ENCODE data around the gene SHC3. TPM values are rescaled to one million over a fixed set of nuclear protein-coding genes. Genes with fewer than 3 reads are reported as not detected.

SHC3 gene
- total RNA-seq, 1 donor from 2014 or later, result 0.20 TPM

DNA sequence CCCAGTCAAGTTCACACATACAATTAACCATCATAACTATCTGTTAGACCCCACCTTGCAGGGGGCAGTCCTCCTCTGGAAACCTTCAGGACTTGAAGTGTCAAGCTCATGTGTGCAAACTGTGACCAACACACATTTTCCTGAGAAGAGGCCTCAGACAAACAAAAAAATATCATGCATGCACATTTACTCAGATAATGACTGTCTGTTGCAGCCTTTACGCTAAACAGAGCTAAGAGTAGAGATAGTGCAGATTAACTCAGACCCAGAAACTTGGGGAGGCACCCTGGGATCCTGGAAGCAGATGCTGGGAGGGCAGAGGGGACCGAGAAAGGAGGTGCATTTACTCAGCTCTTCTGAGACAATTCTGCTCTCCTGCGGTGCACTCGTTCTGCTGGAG lies 191.0 kb downstream of the SHC3 start:
- DNase-seq (ENCODE audit: low read depth in 2 of 2), result no peak

DNA sequence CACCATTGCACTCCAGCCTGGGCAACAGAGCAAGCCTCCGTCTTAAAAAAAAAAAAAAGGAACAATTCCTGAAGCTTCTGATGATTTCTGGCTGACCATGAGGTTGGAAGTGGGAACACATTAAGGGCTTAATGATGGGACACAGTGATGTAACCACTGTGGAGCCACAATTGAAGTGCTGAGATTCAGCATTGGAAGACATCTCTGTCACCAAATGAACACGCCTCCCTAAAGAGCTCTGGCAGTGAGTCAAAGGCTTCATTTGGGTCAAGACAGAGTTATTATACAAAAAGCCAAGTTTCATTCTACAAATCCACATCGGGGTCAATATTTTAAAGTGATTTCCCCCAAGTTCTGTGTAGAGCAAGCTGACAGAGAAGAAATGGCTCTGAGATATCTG lies 191.8 kb downstream of the SHC3 start:
- no peak for DNase-seq (ENCODE audit: low read depth in 2 of 2)

DNA sequence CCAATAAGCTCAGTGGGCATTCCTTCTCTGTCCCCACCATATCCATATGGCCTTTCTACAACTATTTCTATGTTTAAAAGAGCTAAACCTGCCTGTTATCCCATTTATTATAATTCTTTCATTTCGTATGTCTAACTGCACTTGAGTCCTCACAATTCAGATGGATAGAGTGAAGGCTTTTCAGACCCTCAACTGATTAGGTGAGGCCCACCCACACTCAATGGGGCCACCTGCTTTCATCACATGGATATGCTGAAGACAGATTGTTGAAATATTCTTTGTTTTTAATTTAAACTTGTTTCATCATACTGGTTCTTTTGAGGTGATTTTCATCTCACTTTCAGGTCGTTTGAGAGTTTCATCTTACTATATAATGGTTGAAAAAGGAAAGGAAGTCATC lies 193.0 kb downstream of the SHC3 start:
- DNase-seq (ENCODE audit: low read depth in 2 of 2), result no peak

DNA sequence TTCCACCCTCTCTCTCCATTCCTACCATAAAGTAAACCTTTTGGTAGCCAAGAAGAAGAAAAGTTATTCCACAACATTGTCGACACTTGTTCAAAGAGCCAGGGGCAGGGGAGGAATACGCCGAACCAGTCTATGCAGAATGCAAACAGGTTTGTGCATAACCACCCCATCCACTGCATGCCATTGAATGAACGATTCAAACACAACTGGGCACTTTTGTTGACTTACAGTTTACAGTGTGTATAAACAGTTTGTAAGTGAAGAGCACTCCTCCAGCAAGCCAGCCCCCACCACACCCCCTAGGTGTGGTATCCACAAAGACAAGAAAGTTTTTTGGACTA lies 194.1 kb downstream of the SHC3 start:
- DNase-seq (ENCODE audit: low read depth in 2 of 2), result no peak

DNA sequence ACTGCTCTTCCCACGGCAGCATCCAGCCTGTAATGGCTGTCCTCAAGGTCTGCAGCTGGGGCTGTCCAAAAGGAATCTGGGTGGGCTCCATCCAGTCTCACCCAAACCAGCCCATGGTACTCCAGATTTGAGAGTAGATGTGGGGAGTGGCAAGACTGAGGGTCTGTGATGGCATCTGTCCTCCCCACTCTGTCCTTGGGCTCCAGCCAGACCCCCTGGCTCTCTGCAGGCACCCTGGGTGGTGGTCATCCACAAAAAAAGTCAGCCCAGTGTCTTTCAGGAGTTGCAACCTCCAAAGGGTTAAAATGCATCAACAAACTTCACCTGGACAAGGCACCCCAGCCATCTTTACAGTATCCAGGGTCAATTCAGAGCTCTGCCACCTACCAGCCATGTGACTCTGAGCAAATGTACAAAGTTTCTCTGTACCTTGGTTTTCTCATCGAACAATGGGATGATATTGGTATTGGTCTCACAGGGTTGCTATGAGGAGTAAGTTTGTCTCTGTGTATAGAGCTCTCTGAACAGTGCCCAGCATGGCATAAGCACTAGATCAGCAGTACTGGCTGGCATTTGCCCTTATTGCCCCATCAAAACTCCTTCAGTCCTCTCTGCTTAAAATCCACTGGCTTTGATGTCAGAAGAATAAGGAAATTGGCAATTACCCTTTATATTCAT lies 194.6 kb downstream of the SHC3 start:
- no peak for DNase-seq (ENCODE audit: low read depth in 2 of 2)

DNA sequence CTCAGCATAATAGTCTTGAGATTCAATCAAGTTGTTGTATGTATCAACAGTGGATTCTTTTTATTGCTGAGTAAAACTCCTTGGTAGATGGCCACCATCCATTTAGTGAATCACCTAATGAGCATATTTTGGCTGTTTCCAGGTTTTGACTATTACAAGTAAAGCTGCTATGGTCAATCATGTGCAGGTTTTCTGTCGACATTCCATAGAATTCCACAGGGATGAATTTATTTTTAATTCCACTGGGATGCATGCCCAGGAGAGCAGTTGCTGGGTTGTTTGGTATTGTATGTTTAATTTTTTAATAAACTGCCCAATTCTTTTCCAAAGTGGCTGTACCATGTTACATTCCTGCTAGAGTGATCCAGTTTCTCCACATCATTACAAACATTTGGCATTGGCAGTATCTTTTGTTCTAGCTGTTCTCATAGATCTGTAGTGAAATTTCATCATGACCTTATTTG lies 197.8 kb downstream of the SHC3 start:
- DNase-seq (ENCODE audit: low read depth in 2 of 2), result no peak

DNA sequence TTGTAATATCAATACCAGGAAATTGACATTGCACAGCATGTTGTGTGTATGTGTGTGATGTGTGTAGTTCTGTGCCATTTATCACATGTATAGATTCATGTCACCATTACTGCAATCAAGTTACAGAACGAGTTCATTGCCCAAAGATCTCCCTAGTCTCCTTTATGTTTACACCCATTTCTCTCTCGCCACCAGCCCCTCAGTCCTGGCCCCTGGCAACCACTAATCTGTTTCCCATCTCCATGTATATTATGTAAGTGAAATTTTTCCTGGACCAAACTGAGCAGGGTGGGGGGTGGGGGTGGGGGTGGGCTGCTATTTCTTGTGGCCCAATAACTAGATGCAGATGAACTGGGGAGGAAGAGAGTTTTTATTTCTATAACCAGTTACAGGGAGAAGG lies 198.8 kb downstream of the SHC3 start:
- no peak for DNase-seq (ENCODE audit: low read depth in 2 of 2)

DNA sequence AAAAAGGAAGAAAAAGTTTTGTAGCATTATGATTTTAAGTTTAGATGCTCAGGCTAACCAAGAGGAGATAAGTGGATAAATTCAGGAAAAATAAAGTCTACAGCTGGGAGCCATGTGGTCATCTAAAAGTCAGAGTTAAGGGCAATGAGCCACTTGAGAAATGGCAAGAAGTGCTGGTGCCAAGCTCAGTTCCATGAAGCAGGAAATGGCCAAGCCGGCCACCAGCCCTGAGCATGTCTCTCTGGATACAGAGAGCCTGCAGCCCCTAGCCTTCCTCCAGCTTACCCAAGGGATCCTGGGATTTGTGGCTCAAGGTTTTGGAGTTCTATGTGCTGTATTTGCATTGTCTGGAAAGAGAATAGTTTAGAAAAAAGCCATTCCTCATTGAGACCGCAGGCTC lies 199.6 kb downstream of the SHC3 start:
- DNase-seq (ENCODE audit: low read depth in 2 of 2), result no peak

DNA sequence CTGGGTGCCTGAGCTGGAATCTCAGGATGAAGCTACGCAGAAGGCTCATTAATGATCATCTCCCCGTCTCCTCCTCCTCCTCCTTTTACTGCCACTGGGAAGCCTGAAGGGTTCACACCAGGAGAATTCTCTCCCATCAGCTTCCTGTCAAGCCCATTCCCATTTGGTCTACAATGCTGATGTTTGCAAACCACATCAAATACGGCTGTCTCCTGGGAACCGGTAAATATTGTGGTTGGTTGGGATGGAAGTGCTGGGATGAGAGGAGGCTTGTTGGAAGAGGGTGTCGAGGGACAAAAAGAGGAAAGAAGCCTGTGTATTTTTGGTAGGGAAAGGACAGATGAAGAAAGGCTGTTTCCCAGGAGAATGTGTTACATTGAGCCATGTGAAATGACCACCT lies 200.6 kb downstream of the SHC3 start:
- DNase-seq (ENCODE audit: low read depth in 2 of 2), result no peak

DNA sequence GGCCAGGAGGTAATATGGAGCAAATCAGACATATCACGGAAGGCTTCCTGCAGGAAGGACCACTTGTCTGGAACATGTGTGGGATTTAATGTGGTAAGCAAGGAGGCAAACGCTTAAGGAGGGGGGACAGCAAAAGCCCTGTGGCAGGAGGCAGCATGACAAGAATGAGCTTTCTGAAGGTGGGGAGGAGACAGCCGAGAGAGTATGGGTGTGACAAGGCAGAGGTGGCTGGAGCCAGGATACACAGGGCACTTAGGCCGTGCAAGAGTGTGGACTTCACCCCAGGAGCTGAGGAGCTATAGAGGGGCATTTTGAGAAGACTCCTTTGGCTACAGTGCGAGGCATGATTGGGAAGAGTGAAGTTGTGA lies 201.7 kb downstream of the SHC3 start:
- DNase-seq (ENCODE audit: low read depth in 2 of 2), result no peak

DNA sequence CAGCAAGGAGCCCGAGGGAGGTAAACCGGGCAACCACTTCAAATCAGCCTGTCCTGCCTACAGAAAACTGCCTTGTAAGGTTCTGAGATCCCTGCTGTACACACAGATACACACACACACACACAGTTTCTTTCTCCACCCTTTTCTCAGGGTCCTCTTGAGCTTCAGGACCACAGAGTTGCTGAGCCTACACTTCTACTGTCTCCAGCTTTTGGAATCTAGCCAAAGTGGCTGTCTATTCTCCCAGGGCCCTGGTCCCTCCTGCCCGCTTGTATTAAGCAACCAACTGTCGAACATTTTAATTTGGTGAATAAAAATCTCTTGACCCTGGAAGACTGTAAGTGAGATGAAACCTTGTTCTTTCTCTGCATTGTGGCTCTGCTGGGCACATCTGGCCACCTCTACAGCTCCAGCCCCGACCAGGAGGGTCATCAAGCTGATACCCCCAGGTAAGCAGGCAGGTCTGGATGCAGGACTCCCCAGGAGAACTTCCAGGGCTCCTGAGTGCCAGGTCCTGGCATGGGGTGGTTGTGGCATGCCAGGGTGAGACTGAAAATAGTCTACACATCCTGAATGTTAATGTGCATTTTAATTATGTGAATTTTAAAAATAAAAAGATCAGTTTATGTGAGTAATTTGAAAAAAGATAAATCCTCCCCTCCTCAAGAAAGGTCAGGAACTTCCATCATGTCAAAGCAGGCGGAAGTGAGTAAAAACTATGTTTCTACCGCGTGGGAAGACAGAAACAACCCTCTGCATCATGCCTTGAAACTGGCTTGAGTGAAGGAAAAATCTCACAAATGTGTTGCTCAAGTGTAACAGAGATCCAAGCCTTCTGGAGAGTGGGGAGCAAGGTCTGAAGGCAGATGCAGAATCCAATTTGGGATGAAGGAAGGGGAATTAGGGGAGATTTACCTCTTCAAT lies 202.4 kb downstream of the SHC3 start:
- DNase-seq (ENCODE audit: low read depth in 2 of 2), result no peak

DNA sequence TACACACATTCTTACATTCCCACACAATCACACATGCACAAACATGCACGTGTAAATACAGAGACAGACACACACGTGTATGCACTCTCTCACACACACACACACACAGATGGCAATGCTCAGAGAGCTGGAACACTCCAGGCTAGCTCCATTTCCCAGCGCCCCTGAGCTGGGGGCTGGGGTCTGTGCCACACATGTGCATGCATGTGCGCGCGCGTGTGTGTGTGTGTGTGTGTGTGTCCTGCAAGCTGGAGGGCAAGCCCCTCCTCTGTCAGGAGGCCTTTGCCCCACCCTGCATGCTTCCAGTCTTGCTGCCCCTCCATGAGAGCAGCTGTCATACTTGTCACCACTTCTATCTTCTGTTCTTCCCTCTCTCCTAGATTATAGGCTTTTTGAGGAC lies 204.0 kb downstream of the SHC3 start:
- DNase-seq (ENCODE audit: low read depth in 2 of 2), result no peak

DNA sequence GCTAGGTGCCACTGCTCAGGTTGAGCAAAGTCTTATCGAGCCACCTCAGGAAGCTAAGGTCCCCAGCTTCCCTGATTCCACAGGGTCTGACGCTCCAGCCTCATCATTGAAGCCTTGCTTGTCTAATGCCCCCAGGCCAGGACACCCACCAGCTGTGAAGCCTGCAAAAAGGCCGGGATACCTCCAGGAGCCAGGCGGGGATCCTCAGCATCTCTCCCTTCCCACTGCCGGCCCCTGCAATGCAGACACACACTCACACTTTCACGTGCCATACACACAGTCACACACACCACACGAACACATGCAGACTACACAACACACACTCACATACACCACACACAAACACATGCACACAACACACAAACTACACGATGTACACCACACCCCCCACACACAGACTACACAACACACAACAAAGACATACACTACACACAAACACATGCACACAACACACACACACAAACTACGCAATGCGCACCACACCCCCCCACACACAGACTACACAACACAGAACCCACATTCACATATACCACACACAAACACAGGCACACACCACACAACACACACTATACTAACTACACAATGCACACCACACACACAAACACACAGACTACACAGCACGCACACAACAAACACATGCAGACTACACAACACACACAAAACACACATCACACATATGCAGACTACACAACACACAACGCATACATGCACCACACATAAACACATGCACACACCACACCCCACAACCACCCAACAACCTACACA lies 205.2 kb downstream of the SHC3 start:
- no peak for DNase-seq (ENCODE audit: low read depth in 2 of 2)

DNA sequence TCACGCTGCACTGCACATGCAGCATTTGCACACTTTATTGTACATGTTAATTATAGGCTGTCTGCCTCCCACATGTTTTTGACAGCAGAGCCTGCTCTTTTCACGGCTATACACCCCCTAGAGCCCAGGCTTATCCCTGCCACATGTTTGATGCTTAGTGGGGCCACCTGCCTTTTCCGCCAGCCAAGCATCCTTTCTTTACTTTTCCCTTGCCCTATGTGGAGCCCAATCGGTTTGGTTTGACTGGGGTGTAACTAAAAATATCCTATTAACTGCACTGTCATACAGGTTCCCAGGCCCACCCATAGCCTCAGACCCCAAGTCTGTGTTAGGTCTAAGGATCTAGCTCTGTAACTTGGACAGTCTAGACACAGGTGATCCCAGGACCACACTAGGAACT lies 206.2 kb downstream of the SHC3 start:
- DNase-seq (ENCODE audit: low read depth in 2 of 2), result no peak

DNA sequence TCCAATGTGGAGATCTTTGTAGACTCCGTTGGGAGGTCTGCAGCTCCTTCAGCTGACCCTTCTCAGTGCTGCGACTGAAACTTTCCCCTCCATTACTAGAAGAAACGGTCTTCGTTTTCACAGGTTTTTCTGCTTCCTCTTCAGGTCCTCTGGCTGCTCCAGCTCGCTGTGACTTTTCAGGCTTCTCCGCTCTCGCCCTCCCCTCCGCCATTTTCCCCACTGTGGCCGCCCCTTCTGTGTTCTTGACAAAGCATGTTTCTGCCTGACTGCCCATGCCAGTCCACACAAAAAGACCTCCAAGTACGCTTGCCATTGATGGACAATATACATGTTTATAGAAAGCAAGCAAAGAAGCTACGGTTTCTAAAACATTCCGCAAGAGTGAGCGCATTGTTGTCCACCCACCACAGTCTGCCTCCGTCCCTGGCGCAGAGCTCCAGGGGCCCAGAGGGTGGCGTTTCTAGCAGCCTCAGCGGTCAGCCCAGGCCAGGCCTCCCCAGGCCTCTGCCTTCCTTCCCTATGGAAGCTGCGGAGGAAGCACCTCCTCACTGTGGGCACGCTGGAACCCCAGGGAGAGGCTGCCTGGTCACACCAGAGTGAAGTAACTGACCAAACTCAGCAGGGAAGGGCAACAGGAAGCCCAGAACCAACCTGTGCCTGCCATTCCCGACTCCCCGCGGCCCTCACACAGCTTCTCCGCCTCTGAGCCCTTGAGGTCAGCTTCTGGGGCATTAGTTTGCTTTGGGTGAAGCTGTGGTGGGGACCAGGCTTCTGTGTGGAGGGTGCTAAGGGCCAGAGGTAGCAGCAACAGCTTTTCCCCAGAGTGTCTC lies 207.3 kb downstream of the SHC3 start:
- DNase-seq (ENCODE audit: low read depth in 2 of 2), result no peak

DNA sequence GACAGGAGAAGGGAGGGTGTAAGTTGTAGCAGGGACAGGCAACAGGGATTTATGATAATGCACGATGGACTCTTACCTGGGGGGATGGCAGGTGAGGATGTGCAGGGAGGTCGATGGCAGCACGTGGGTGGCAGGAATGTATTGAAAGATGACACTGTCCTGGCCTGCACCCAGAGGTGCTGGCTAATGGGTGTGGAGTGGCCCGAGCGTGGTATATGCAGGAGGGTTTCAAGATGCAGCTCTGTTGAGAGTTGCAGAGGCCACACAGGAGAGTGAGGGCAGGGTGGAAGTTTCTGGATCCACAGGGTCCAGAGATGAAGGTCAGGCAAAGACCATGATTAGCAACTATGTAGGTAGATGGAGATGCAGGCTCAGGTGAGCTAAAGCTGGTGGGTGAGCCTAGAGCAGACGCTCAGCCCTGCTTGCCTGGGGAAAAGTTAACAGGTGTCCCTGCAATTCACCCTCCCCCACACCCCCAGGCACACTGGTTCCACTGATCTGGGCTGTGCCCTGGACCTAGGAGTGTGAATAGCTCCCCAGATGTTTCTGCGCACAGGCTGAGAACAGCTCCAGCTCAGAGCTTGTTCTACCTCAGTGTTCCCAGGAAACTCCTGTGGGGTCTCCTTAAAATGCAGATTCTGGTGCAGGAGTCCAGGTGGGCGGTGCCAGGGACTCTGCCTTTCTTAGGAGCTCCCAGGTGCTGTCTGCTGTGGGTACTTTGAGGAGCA lies 208.8 kb downstream of the SHC3 start:
- no peak for DNase-seq (ENCODE audit: low read depth in 2 of 2)

DNA sequence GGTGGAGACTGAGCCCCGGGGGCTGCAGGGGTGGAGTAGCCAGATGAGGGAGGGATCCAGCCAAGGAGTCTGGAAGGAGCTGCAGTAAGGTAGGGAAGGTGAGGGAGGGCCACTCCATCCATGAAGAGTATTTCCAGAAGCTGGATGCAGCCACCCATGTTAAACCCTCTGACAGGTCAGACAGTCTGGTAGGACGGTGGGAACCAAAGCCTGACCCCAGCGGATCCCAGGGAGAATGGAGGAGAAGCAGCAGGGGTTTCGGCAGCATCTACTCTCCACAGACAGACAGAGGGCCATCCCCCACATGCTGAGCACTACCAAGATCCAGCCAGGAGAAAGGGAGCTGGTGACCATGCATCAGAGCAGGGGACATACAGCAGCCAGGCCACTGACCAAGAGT lies 209.8 kb downstream of the SHC3 start:
- no peak for DNase-seq (ENCODE audit: low read depth in 2 of 2)

DNA sequence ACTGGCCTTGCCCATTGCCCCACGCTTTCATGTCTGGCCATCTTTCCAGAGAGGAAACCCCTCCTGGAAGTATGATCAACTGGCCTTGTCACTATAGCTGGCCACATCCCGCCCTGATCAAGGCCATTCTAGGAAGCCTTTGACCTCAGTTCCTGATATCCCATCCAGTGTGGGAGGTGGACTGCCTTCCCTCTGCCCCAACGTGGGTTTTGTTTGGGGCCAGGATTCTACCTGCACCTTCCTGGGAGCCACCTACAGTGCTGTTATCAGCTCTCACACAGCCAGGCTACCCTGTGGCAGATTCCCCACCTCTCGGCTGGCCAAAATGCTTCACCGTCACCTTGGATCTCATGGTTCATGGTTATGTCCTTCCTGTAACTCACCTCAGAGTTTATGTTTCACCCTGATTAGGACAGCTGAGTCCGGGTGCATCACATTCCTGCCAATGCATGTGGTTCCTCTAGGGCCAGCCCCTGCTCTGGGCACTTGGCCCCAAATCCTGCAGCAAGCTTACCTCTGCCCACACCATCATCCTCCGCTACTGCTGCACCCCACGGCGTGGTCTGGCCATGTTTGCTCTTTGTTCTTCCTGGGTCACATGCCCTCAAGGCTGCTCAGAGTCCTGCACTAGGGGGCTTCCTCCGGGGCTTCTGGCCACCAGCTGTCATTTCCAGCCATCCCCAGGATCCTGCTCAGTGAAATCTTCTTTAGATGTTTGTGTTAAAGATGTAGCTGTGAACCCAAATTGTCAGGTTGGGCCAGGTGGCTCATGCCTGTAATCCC lies 211.5 kb downstream of the SHC3 start:
- no peak for DNase-seq (ENCODE audit: low read depth in 2 of 2)

DNA sequence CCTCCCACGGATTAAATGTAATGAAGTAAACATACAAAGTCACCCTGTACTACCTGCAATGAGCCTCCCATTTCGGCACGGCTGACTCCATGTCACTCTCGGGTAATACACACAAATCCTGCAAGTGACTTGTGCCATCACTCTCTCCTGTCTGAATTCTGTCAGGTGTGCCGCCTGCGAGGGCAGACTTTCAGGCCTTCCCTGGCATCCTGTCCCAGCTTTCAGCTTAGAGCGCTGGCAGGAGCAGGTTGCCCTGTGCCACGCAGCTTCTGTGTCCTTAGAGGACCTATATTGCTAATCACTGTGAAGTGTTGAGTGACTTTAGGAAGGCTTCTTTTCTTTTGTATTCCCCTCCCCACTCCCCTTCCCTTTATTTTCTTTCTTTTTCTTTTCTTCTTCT lies 213.1 kb downstream of the SHC3 start:
- DNase-seq (ENCODE audit: low read depth in 2 of 2), result no peak

DNA sequence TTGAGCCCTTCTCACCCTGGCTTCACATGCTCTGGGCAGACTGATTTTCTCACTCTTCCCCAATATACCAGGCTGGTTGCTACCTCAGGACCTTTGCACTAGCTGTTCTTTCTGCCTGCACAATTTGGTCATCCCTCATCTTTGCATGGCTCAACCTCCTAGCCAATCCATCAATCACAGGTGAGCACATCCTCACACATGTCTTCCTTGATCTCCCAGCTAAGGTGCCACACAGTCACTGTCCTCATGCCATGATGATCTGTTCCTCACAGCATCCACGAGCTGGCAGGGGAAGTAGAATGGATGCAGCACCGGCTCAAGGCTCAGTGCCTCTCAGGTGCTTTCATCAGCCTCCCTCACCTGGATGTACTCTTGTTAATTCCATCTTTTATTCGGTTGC lies 218.0 kb downstream of the SHC3 start:
- no peak for DNase-seq (ENCODE audit: low read depth in 2 of 2)

All from lung microvascular endothelial cell (primary cell).